Thyroid gland (tissue), 4 donors: Measurements from ENCODE around the gene CFAP99.

Experiments
- POLR2A ChIP-seq, 2 donors: fragments of 450-650 bp; IDR thresholded peaks; one replicate each; pipeline ENCODE4 v1.6.1; 2017; ENCODE audit warnings: antibody characterized with exemption in 2 of 2, mild to moderate bottlenecking in 2 of 2, moderate library complexity in 1 of 2
- TF ChIP-seq, protein P1 (sequence below), 6 experiments: fragments of 200-600 bp in 3 of 6; fragments of 450-650 bp in 3 of 6; sonication (generic) in 3 of 6; IDR thresholded peaks; one replicate each; pipeline ENCODE4 v1.5.1; 2016 to 2019; ENCODE audit warnings: antibody characterized with exemption in 6 of 6, mild to moderate bottlenecking in 2 of 6, inconsistent platforms in 1 of 6, moderate library complexity in 1 of 6

DNA sequence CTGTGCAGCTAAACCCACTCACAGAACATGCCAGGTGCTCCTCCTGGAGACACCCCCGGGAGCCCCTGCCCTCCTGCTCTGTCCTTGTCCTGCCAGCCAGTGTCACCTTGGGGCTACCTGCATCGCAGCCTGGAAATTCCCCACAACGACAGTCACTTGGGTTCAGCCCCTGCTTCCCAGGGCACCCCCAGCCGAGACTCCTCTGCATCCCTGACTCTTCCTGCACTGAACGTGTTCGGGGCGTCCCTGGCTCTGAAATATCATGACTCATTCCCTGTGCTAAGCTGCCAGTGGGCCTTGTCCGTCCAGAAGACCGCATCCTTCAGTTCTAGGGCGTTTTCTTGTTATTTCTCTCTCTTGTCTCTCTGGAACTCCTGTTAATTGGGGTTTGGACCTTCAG lies 5.8 kb downstream of the CFAP99 start:
- TF ChIP-seq, protein P1, sequence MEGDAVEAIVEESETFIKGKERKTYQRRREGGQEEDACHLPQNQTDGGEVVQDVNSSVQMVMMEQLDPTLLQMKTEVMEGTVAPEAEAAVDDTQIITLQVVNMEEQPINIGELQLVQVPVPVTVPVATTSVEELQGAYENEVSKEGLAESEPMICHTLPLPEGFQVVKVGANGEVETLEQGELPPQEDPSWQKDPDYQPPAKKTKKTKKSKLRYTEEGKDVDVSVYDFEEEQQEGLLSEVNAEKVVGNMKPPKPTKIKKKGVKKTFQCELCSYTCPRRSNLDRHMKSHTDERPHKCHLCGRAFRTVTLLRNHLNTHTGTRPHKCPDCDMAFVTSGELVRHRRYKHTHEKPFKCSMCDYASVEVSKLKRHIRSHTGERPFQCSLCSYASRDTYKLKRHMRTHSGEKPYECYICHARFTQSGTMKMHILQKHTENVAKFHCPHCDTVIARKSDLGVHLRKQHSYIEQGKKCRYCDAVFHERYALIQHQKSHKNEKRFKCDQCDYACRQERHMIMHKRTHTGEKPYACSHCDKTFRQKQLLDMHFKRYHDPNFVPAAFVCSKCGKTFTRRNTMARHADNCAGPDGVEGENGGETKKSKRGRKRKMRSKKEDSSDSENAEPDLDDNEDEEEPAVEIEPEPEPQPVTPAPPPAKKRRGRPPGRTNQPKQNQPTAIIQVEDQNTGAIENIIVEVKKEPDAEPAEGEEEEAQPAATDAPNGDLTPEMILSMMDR (IDR thresholded peaks at IDR 0.05), result no peak
- TF ChIP-seq POLR2A (IDR thresholded peaks at IDR 0.05), result no peak
